Measurements from ENCODE around the gene HASPIN.
"Not testable (repeated sequence)": the region's sequence is repeated elsewhere in the genome, so short reads cannot be mapped to it uniquely, and the experiment has no call there.

The HASPIN gene

DNA sequence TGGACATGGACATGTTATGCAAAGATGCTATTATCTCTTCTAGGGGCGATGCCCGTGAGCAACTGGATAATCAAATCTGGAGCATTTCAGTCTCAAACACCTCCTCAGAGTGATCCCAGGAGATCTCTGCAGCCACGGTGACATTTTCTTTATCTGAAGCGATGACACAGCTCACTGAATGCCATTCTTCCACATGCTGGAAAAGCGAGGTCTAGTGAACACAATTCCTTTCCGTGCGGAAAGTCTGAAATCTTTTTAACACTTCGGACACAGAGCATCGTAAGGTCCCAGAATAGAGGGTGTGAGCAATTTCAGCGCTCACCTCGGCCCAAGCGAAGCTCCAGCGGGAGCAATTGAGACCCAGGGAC is 531 bp upstream of the HASPIN start:
- TF ChIP-seq, protein P1, sequence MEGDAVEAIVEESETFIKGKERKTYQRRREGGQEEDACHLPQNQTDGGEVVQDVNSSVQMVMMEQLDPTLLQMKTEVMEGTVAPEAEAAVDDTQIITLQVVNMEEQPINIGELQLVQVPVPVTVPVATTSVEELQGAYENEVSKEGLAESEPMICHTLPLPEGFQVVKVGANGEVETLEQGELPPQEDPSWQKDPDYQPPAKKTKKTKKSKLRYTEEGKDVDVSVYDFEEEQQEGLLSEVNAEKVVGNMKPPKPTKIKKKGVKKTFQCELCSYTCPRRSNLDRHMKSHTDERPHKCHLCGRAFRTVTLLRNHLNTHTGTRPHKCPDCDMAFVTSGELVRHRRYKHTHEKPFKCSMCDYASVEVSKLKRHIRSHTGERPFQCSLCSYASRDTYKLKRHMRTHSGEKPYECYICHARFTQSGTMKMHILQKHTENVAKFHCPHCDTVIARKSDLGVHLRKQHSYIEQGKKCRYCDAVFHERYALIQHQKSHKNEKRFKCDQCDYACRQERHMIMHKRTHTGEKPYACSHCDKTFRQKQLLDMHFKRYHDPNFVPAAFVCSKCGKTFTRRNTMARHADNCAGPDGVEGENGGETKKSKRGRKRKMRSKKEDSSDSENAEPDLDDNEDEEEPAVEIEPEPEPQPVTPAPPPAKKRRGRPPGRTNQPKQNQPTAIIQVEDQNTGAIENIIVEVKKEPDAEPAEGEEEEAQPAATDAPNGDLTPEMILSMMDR (conservative IDR thresholded peaks at IDR 0.05; ENCODE audit: low read depth, low read length), result no peak
- no peak for DNase-seq (ENCODE audit: low read depth)
- H3K4me3 ChIP-seq (ENCODE audit: low read depth, low read length), result peak overlapping the region; percentile 98

DNA sequence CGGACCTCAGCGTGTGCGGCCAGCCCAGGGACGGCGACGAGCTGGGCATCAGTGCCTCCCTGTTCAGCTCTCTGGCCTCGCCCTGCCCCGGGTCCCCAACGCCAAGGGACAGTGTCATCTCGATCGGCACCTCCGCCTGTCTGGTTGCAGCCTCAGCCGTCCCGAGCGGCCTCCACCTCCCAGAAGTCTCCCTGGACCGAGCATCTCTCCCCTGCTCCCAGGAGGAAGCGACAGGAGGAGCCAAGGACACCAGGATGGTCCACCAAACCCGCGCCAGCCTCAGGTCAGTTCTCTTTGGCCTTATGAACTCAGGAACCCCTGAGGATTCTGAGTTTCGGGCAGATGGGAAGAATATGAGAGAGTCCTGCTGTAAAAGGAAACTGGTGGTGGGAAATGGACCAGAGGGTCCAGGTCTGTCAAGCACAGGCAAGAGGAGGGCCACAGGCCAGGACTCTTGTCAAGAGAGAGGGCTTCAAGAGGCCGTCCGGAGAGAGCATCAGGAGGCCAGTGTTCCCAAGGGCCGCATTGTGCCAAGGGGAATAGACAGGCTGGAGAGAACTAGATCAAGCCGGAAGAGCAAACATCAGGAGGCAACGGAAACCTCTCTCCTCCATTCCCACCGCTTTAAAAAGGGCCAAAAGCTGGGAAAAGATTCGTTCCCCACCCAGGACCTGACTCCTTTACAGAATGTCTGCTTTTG is 825 bp downstream of the HASPIN start:
- DNase-seq (ENCODE audit: low read depth), result no peak
- peak overlapping the region; percentile 98 for H3K4me3 ChIP-seq (ENCODE audit: low read depth, low read length)
- TF ChIP-seq, protein P1 (conservative IDR thresholded peaks at IDR 0.05; ENCODE audit: low read depth, low read length), result no peak

DNA sequence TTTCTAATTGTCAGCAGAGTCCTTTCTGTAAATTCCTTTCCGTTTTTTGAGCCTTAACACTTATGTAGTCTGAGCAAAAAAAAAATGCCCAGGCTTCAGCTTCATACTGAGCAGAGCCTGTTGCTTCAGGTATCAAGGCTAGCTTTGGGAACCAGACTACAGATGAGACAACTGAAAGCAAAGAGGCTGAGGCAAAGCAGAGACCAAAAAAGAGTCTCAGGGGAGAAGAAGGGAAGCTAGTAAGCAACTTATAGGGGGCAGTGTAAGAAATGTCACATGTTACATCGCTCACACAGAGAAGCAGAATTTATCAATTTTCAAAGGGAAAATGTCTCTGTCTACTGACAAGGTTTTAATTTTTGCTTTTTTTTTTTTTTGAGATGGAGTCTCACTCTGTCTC is 3.3 kb downstream of the HASPIN start:
- TF ChIP-seq, protein P1 (conservative IDR thresholded peaks at IDR 0.05; ENCODE audit: low read depth, low read length), result no peak
- H3K4me3 ChIP-seq (ENCODE audit: low read depth, low read length), result no peak overlapping the region
- DNase-seq (ENCODE audit: low read depth), result no peak

DNA sequence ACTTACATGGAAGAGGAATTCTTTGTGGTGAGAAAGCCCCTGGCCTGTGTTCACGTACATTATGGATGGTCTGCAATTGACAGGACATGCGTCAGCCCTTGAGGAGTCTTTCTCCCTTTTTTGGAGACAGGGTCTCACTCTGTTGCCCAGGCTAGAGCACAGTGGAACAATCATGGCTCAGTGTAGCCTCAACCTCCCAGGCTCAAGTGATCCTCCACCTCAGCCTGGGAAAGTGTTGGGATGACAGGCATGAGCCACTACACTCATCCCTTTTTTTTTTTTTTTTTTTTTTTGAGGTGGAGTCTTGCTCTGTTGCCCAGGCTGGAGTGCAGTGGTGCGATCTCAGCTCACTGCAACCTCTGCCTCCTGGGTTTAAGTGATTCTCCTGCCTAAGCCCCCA is 4.4 kb downstream of the HASPIN start:
- DNase-seq (ENCODE audit: low read depth); H3K4me3 ChIP-seq (ENCODE audit: low read depth, low read length): not testable (repeated sequence)

DNA sequence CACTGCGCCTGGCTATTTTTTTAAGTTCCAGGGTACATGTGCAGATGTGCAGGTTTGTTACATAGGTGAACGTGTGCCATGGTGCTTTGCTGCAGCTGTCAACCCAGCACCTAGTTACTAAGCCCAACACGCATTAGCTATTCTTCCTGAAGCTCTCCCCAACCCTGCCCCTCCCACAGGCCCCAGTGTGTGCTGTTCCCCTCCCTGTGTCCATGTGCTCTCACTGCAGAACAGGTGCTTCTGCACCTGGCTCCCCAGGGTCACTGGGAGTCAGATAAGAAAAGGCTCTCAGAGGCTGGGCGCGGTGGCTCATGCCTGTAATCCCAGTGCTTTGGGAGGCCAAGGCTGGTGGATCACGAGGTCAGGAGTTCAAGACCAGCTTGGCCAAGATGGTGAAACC is 6.2 kb downstream of the HASPIN start:
- H3K4me3 ChIP-seq (ENCODE audit: low read depth, low read length), result no peak overlapping the region
- DNase-seq (ENCODE audit: low read depth), result no peak
- TF ChIP-seq, protein P1 (conservative IDR thresholded peaks at IDR 0.05; ENCODE audit: low read depth, low read length), result no peak

DNA sequence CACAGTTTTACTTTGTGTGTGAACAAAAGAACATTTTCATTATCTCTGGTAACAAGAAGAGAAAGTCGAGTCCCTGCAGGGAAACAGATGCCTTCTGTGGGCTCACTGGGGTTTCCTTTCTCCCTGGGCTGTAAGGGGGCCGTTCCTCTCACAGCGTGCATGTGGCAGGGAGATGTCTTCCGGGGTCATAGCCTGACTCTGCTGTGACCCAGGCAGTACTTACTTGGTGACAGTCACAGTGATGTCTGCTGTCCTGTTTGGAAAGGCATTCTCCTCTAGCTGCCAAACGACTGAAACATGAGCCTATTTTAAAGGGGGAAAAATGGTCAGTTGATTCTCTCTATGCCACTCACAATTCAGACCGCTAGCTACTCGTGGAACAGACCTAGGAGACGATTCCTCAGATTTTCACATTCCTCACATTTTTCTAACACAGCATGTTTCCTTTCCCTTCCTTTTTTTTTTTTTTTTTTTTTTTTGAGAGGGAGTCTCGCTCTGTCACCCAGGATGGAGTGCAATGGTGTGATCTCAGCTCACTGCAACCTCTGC is 7.3 kb downstream of the HASPIN start:
- H3K4me3 ChIP-seq (ENCODE audit: low read depth, low read length), result peak overlapping the region; percentile 17
- peak; percentile 80 for DNase-seq (ENCODE audit: low read depth)
- TF ChIP-seq, protein P1 (conservative IDR thresholded peaks at IDR 0.05; ENCODE audit: low read depth, low read length), result no peak

DNA sequence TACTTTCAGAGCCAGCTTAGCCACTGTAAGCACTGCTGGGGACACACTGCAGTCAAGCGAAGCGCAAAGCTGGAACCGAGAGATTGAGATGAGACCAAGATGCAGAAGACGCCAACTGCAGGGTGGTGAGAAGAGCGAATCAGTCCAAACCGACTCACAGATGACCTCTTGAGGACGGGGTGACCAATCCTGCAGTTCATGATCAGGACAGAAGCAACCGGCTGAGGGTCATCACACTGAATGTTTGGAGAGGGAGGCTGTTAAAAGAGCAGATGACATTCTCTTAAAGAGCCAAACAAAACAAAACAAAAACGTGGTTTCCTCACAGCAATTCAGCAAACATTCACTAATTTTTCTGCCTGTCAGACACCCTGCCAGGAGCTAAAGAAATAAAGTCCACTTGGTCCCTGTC is 8.5 kb downstream of the HASPIN start:
- TF ChIP-seq, protein P1 (conservative IDR thresholded peaks at IDR 0.05; ENCODE audit: low read depth, low read length), result no peak
- no peak overlapping the region for H3K4me3 ChIP-seq (ENCODE audit: low read depth, low read length)
- DNase-seq (ENCODE audit: low read depth), result peak; percentile 63

DNA sequence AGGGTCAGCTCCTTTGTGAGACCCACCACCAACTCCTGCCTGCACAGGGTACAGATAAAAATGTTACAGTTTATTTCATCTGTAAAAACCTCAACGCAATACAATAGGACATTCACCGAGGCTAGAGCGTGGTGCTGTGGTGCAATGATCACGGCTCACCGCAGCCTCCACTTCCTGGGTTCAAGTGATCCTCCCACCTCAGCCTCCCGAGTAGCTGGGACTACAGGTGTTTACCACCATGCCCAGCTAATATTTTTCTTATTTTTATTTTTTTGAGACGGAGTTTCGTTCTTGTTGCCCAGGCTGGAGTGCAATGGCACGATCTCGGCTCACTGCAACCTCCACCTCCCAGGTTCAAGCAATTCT is 11.2 kb downstream of the HASPIN start:
- DNase-seq (ENCODE audit: low read depth); H3K4me3 ChIP-seq (ENCODE audit: low read depth, low read length): not testable (repeated sequence)

All from choroid plexus epithelial cell (primary cell).